CD8-positive, alpha-beta memory T cell (primary cell): ENCODE measurements around the gene HDGFL3. TPM values are rescaled to one million over a fixed set of nuclear protein-coding genes. Genes with fewer than 3 reads are reported as not detected.
"Not testable (repeated sequence)": the region's sequence is repeated elsewhere in the genome, so short reads cannot be mapped to it uniquely, and the experiment has no call there.

Experiments
- CTCF ChIA-PET: fragments of 350-600 bp; sonication (Branson Sonifier 250); formaldehyde crosslinking; loops from one replicate; lab custom pipeline; 2021; ENCODE audit warnings: antibody characterized with exemption; lab: Charles Lee
- POLR2A ChIA-PET: fragments of 350-600 bp; sonication (Branson Sonifier 250); formaldehyde crosslinking; loops from one replicate; lab custom pipeline; 2021; ENCODE audit warnings: antibody characterized with exemption; lab: Charles Lee
- DNase-seq, 5 donors: peaks; one replicate each; pipeline versions ENCODE4 v3.0.0 to v3.0.0-alpha.2; 2020 to 2022; ENCODE audit warnings: mixed read lengths in 1 of 5
- H3K27ac ChIP-seq: one replicate; pipeline ENCODE4 v1.7.0; 2013; ENCODE audit warnings: low read depth, mild to moderate bottlenecking, low read length, moderate library complexity
- H3K27me3 ChIP-seq: 2 replicates; pipeline ENCODE4 v1.7.0; 2013; ENCODE audit warnings: low read length, mild to moderate bottlenecking; ENCODE audit not compliant: insufficient read depth, poor library complexity, severe bottlenecking
- H3K36me3 ChIP-seq: 2 replicates; pipeline ENCODE4 v1.7.0; 2013; ENCODE audit warnings: mild to moderate bottlenecking, low read length, moderate library complexity; ENCODE audit not compliant: insufficient read depth
- H3K4me1 ChIP-seq: 2 replicates; pipeline ENCODE4 v1.7.0; 2013; ENCODE audit warnings: mild to moderate bottlenecking, low read length, moderate library complexity; ENCODE audit not compliant: insufficient read depth
- H3K4me3 ChIP-seq: 2 replicates; pipeline ENCODE4 v1.7.0; 2013; ENCODE audit warnings: mild to moderate bottlenecking, low read length
- H3K9me3 ChIP-seq: 2 replicates; pipeline ENCODE4 v1.7.0; 2013; ENCODE audit warnings: mild to moderate bottlenecking, low read length
- H3K27ac Mint-ChIP-seq, 8 donors: one replicate each; pipeline ENCODE4 v1.8.0; 2020 to 2021; ENCODE audit warnings: mixed read lengths in 8 of 8, mild to moderate bottlenecking in 6 of 8, inconsistent platforms in 3 of 8, moderate library complexity in 3 of 8
- H3K27me3 Mint-ChIP-seq, 2 donors: one replicate each; pipeline ENCODE4 v1.8.0; 2020 to 2021; ENCODE audit warnings: mixed read lengths in 2 of 2, mild to moderate bottlenecking in 1 of 2, moderate library complexity in 1 of 2
- H3K36me3 Mint-ChIP-seq, 3 donors: one replicate each; pipeline ENCODE4 v1.8.0; 2020 to 2021; ENCODE audit warnings: mixed read lengths in 3 of 3, inconsistent platforms in 1 of 3, mild to moderate bottlenecking in 1 of 3
- H3K4me1 Mint-ChIP-seq, 3 donors: one replicate each; pipeline ENCODE4 v1.8.0; 2020 to 2021; ENCODE audit warnings: mixed read lengths in 3 of 3, inconsistent platforms in 1 of 3, mild to moderate bottlenecking in 1 of 3
- H3K4me3 Mint-ChIP-seq, 7 donors: one replicate each; pipeline ENCODE4 v1.8.0; 2020 to 2021; ENCODE audit warnings: mixed read lengths in 7 of 7, mild to moderate bottlenecking in 6 of 7, moderate library complexity in 4 of 7, inconsistent platforms in 2 of 7
- H3K9me3 Mint-ChIP-seq, 5 donors: one replicate each; pipeline ENCODE4 v1.8.0; 2020 to 2022; ENCODE audit warnings: mixed read lengths in 5 of 5, mild to moderate bottlenecking in 3 of 5, moderate library complexity in 2 of 5, inconsistent platforms in 1 of 5
- polyA plus RNA-seq: library from polyadenylated mRNA; unstranded; fragments of 300-500 nt; fragmentation: Illumina TruSeq; gene quantifications from one replicate; pipeline ENCODE4 v1.2.3, GENCODE V29; 2021
- total RNA-seq, 2 experiments: library from RNA; stranded (reverse); gene quantifications; one replicate each; pipeline ENCODE4 v1.2.3, GENCODE V29; 2021

The HDGFL3 gene
- 1 to 10 TPM; 7.7 to 9.8 TPM for total RNA-seq
- 3.5 TPM for polyA plus RNA-seq

DNA sequence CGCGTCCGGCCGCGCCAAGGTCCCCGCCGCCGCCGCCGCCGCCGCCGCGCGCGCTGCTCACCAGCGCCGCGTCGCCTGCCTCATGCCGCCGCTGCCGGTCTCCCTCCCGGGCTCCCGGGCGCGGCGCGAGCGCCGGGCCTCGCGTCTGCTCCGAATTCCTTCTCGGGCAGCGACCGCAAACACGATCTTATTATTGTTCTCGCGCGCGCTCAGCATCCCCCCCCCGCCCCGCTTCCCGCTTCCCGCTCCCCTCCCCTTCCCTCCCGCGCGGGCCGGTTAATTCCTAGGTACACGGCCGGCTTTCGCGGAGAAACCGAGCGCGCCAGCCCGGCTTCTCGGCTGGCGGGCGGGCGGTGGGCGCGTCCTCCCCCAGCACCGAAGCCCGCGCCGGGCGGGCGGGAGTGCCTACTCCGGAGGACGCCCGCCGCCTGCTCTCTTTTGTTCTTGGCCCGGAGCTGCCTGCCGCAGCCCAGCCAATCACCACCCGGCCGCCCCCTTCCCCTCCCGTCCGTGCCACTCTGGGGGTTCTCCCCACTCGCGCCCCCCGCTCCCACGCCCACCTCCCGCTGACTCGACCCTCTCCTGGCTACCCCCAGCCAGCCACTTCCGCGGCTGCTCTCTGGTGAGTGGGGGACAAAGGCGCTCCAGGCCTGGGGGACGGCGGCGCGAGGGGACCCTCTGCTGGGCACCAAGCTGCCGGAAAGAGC is at the start of gene HDGFL3:
TSS of gene HDGFL3 (minus strand) at position 164 of the 707 bp plus-strand sequence. CDS start 409 bp downstream, outside the sequence.
- peaks cover 5 to 21% (median 6%) of the 10 kb centered on the region in 3 donors for H3K4me1 Mint-ChIP-seq
- ChIA-PET CTCF (no interaction called here), POLR2A (no interaction called here)
- no peaks in the 10 kb centered on the region for H3K36me3 ChIP-seq
- H3K4me1 ChIP-seq: no peaks in the 10 kb centered on the region
- peak within 1 kb of the TSS; percentile 82 to 93 (median 88) for H3K4me3 Mint-ChIP-seq
- peaks cover 0 to 4% (median 2%) of the 10 kb centered on the region in 5 donors for H3K9me3 Mint-ChIP-seq
- peaks cover 18 to 39% of the 10 kb centered on the region in 2 donors for H3K27me3 Mint-ChIP-seq
- H3K36me3 Mint-ChIP-seq: peaks cover 0 to 2% (median 0%) of the 10 kb centered on the region in 3 donors
- H3K27ac Mint-ChIP-seq: peak within 1 kb of the TSS in 1 of 8 donors; percentile 93
- H3K27me3 ChIP-seq: peaks cover 5% of the 10 kb centered on the region
- DNase-seq: peak in 1 of 5 donors; percentile 27
- no peak within 1 kb of the TSS for H3K4me3 ChIP-seq
- no peaks in the 10 kb centered on the region for H3K9me3 ChIP-seq
- H3K27ac ChIP-seq: peak within 1 kb of the TSS; percentile 1

DNA sequence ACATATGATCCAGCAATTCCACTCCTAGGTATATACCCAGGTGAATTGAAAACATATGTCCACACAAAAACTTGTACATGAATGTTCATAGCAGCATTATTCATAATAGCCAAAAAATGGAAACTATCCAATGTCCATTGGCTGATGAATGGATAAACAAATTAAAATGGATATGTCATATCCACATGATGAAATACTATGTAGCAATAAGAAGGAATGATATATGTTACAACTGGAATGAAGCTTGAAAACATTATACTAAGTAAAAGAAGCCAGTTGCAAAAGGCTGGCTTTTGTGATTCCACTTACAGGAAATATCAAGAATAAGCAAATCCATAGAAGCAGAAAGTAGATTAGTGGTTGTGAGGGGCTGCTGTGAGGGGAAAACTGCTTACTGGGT is 43.2 kb upstream of the HDGFL3 start:
- peaks cover 0 to 1% (median 0%) of the 10 kb centered on the region in 3 donors for H3K36me3 Mint-ChIP-seq

DNA sequence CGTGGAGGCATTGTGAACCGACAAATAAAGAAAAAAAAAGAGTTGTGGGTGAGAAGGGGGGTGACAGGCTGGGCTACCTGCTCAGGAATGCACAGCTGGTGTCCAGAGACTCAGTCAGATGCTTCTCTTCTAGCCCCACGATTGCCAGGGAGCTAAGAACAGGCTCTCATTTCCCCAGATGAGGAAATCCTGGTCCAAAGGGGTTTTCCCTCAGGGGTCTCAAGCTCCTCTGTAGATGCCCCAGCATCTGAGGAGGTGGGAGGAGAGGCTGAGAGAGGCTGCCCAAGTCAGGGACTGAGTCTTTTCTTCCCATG is 41.4 kb upstream of the HDGFL3 start:
- Mint-ChIP-seq H3K4me1 (no peaks in the 10 kb centered on the region), H3K27me3 (peaks cover 16 to 49% of the 10 kb centered on the region in 2 donors)
- POLR2A ChIA-PET: no interaction called here

More for the DNA sequence above, 43.2 kb upstream of the HDGFL3 start:
- Histone ChIP-seq H3K9me3 (no peaks in the 10 kb centered on the region), H3K27me3 (peaks cover 9% of the 10 kb centered on the region), H3K36me3 (no peaks in the 10 kb centered on the region), H3K27ac (no peak overlapping the region), H3K4me3 (no peak overlapping the region), H3K4me1 (no peaks in the 10 kb centered on the region)
- Mint-ChIP-seq H3K4me1 (no peaks in the 10 kb centered on the region), H3K27ac (no peak overlapping the region), H3K4me3 (no peak overlapping the region), H3K27me3 (peaks cover 16 to 60% of the 10 kb centered on the region in 2 donors), H3K9me3 (no peaks in the 10 kb centered on the region)
- ChIA-PET POLR2A (no interaction called here), CTCF (no interaction called here)
- no peak for DNase-seq

DNA sequence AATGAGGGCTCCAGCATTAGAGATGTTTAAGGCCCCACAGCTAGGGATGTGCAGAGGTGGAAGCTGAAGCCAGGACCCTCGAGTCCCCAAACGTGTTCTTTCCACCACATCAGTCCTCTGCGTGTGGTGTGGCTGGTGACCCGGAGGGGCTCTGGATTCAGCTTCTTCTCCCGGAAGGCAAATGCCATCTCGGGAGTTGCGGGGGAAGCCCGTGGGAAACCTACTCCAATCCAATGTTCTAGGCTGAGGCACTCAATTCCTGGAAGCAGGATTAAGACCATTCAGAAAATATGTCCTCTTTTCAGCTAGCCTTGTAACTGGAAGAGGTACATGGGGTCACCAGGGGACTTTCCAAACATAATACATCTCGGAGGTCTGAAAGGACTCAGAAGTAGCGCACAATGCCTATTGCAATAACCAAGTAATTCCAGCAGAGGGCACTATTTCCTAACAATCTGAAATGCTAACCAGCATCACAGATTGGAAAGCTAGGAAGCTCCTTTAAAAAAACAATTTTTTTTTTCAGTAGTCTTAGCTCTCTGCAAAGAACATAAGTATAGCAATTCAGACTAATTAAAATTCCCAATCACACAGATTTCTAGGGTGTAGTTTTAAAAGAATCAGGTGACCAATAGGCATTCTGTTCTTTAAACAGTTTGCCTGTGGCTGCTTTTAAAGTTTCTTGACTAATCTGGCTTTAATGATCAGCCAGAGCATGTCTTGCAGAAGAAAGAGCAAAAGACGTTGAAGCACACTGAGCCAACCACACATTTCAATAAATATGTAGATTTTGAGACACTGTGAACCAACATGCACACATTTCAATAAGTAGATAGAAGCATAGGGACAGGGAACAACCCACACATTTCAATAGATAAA is 40.8 kb upstream of the HDGFL3 start:
- Mint-ChIP-seq H3K4me3 (no peak overlapping the region), H3K4me1 (no peaks in the 10 kb centered on the region), H3K36me3 (no peaks in the 10 kb centered on the region), H3K9me3 (peaks cover 0 to 3% (median 0%) of the 10 kb centered on the region in 5 donors), H3K27me3 (peaks cover 16 to 49% of the 10 kb centered on the region in 2 donors), H3K27ac (no peak overlapping the region)
- H3K4me3 ChIP-seq: no peak overlapping the region
- H3K9me3 ChIP-seq: no peaks in the 10 kb centered on the region
- H3K27ac ChIP-seq: no peak overlapping the region
- ChIA-PET POLR2A (no interaction called here), CTCF (interaction anchor here (1.4 to 2.3 kb wide), 4 partner anchors 9 to 311 kb away, joined by 3 to 5 read pairs (median 4); no protein-coding TSS in a partner anchor)
- H3K36me3 ChIP-seq: no peaks in the 10 kb centered on the region
- H3K4me1 ChIP-seq: no peaks in the 10 kb centered on the region
- DNase-seq: peak in 2 of 5 donors; percentile 1 to 37
- peaks cover 9% of the 10 kb centered on the region for H3K27me3 ChIP-seq

More for the DNA sequence above, 41.4 kb upstream of the HDGFL3 start:
- Histone ChIP-seq H3K36me3 (no peaks in the 10 kb centered on the region), H3K4me1 (no peaks in the 10 kb centered on the region), H3K4me3 (no peak overlapping the region), H3K9me3 (no peaks in the 10 kb centered on the region), H3K27me3 (peaks cover 9% of the 10 kb centered on the region), H3K27ac (no peak overlapping the region)
- CTCF ChIA-PET: interaction anchor here (1.4 to 2.3 kb wide), 4 partner anchors 10 to 311 kb away, joined by 3 to 5 read pairs (median 4); no protein-coding TSS in a partner anchor
- Mint-ChIP-seq H3K27ac (no peak overlapping the region), H3K9me3 (peaks cover 0 to 3% (median 0%) of the 10 kb centered on the region in 5 donors), H3K4me3 (no peak overlapping the region), H3K36me3 (no peaks in the 10 kb centered on the region)
- no peak for DNase-seq

DNA sequence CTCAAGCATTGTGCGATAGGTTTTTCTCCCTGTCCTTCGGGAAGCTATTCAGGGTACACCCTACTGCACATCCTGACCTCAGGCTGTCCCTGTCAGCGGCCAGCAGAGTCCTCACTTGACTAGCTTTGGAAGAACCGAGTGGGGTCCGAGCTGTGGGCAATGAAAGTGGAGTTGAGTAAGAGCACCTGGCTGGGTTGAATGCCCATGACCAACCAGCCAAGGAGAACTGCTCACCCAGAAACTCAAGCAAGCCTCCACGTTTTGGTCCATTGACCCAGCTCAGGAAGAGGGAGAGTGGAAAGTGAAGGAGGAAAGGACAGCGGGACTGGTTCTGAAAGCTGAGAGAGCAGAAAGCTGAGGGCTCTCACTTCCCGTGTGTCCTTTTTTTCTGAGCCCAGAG is 36.0 kb upstream of the HDGFL3 start:
- Histone ChIP-seq H3K4me1 (no peaks in the 10 kb centered on the region), H3K9me3 (no peaks in the 10 kb centered on the region), H3K27ac (no peak overlapping the region), H3K4me3 (no peak overlapping the region), H3K27me3 (peaks cover 9% of the 10 kb centered on the region), H3K36me3 (no peaks in the 10 kb centered on the region)
- no peaks in the 10 kb centered on the region for H3K36me3 Mint-ChIP-seq
- POLR2A ChIA-PET: no interaction called here
- H3K27me3 Mint-ChIP-seq: peaks cover 6 to 28% of the 10 kb centered on the region in 2 donors
- CTCF ChIA-PET: no interaction called here
- no peak for DNase-seq
- H3K9me3 Mint-ChIP-seq: peaks cover 0 to 8% (median 5%) of the 10 kb centered on the region in 5 donors
- no peak overlapping the region for H3K27ac Mint-ChIP-seq
- H3K4me1 Mint-ChIP-seq: no peaks in the 10 kb centered on the region
- no peak overlapping the region for H3K4me3 Mint-ChIP-seq

DNA sequence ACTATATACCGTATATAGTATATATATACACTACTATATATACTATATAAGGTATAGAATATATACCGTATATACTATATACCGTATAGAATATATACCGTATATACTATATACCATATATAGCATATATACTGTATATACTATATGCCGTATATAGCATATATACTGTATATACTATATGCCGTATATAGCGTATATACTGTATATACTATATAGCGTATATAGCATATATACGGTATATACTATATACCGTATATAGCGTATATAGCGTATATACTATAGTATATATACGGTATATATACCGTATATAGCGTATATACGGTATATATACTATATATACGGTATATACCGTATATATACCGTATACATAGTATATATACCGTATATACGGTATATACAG is 22.6 kb upstream of the HDGFL3 start:
- Mint-ChIP-seq H3K4me1 (peaks cover 0 to 7% (median 0%) of the 10 kb centered on the region in 3 donors), H3K27me3 (peaks cover 0 to 16% of the 10 kb centered on the region in 2 donors), H3K4me3 (no peak overlapping the region), H3K27ac (no peak overlapping the region), H3K36me3 (no peaks in the 10 kb centered on the region), H3K9me3 (peaks cover 0 to under 1% (median 0%) of the 10 kb centered on the region in 5 donors)
- Histone ChIP-seq H3K9me3 (no peaks in the 10 kb centered on the region), H3K27me3 (no peaks in the 10 kb centered on the region), H3K27ac (no peak overlapping the region), H3K4me1 (no peaks in the 10 kb centered on the region), H3K36me3 (no peaks in the 10 kb centered on the region), H3K4me3 (no peak overlapping the region)
- CTCF ChIA-PET: no interaction called here
- POLR2A ChIA-PET: no interaction called here
- DNase-seq: no peak

DNA sequence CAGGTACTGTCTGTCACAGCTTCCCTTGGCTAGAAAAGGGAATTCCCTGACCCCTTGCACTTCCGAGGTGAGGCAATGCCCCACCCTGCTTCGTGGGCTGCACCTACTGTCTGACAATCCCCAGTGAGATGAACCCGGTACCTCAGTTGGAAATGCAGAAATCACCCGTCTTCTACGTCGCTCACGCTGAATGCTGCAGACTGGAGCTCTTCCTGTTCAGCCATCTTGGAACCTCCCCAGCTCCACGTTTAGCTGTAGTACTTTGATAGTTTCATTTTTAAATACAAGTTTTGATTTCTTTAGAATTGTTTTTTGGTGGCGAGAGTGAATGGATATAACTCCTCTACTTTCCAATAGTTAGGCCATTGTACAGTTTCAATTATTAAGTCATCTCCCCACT is 17.8 kb upstream of the HDGFL3 start:
- CTCF ChIA-PET: no interaction called here
- H3K4me1 Mint-ChIP-seq: peaks cover 0 to 7% (median 1%) of the 10 kb centered on the region in 3 donors

DNA sequence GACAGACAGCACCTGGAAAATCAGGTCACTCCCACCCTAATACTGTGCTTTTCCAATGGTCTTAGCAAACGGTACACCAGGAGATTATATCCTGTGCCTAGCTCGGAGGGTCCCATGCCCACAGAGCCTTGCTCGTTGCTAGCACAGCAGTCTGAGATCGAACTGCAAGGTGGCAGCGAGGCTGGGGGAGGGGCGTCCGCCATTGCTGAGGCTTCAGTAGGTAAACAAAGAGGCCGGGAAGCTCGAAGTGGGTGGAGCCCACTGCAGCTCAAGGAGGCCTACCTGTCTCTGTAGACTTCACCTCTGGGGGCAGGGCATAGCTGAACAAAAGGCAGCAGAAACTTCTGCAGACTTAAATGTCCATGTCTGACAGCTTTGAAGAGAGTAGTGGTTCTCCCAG is 14.2 kb upstream of the HDGFL3 start:
- H3K4me3 Mint-ChIP-seq, DNase-seq, H3K27me3 ChIP-seq, H3K27ac Mint-ChIP-seq, H3K4me1 Mint-ChIP-seq, H3K27ac ChIP-seq, H3K9me3 ChIP-seq, CTCF ChIA-PET, H3K36me3 Mint-ChIP-seq, H3K4me1 ChIP-seq, H3K36me3 ChIP-seq, H3K9me3 Mint-ChIP-seq, H3K4me3 ChIP-seq: not testable (repeated sequence)
- POLR2A ChIA-PET: interaction anchor here (0.6 kb wide), 1 partner anchor 153 kb away, joined by 4 read pairs; no protein-coding TSS in a partner anchor
- peaks cover 15 to 42% of the 10 kb centered on the region in 2 donors for H3K27me3 Mint-ChIP-seq

More for the DNA sequence above, 17.8 kb upstream of the HDGFL3 start:
- H3K27ac ChIP-seq: no peak overlapping the region
- no peaks in the 10 kb centered on the region for H3K36me3 ChIP-seq
- H3K9me3 ChIP-seq: no peaks in the 10 kb centered on the region
- Mint-ChIP-seq H3K9me3 (peaks cover 0 to 7% (median 0%) of the 10 kb centered on the region in 5 donors), H3K4me3 (peak overlapping the region in 2 of 7 donors; percentile 28 to 53), H3K36me3 (no peaks in the 10 kb centered on the region), H3K27ac (no peak overlapping the region), H3K27me3 (peaks cover 6 to 22% of the 10 kb centered on the region in 2 donors)
- H3K27me3 ChIP-seq: no peaks in the 10 kb centered on the region
- no peak for DNase-seq
- POLR2A ChIA-PET: no interaction called here
- H3K4me3 ChIP-seq: no peak overlapping the region
- no peaks in the 10 kb centered on the region for H3K4me1 ChIP-seq
